Activated naive CD8-positive, alpha-beta T cell treated with anti-CD3 and anti-CD28 coated beads for 36 hours (primary cell): ENCODE measurements around the gene ATR. TPM values are rescaled to one million over a fixed set of nuclear protein-coding genes. Genes with fewer than 3 reads are reported as not detected.
A peak's percentile ranks its signal among the peaks of the same experiment; 100 is the strongest.
"Not testable (repeated sequence)": the region's sequence is repeated elsewhere in the genome, so short reads cannot be mapped to it uniquely, and the experiment has no call there.

Experiments used
- DNase-seq: peaks from one replicate; pipeline ENCODE4 v3.0.0; 2021
- H3K27ac Mint-ChIP-seq: one replicate; pipeline ENCODE4 v1.8.0; 2022; ENCODE audit warnings: mild to moderate bottlenecking, moderate library complexity, mixed read lengths
- H3K27me3 Mint-ChIP-seq: one replicate; pipeline ENCODE4 v1.8.0; 2022; ENCODE audit warnings: mild to moderate bottlenecking, mixed read lengths
- H3K36me3 Mint-ChIP-seq: one replicate; pipeline ENCODE4 v1.8.0; 2021; ENCODE audit warnings: mild to moderate bottlenecking, mixed read lengths
- H3K4me1 Mint-ChIP-seq: one replicate; pipeline ENCODE4 v1.8.0; 2021; ENCODE audit warnings: mixed read lengths
- H3K4me3 Mint-ChIP-seq: one replicate; pipeline ENCODE4 v1.8.0; 2022; ENCODE audit warnings: mild to moderate bottlenecking, moderate library complexity, mixed read lengths
- H3K9me3 Mint-ChIP-seq: one replicate; pipeline ENCODE4 v1.8.0; 2022; ENCODE audit warnings: mixed read lengths
- total RNA-seq, 2 experiments: library from RNA; stranded (reverse); gene quantifications; one replicate each; pipeline ENCODE4 v1.2.3, GENCODE V29; 2021

ATR gene
- total RNA-seq, 2 experiments from 2014 or later: 38.3 to 42.4 TPM

GRCh38 chr3:142429582-142429981 lies 149.0 kb downstream of the ATR start:
- no peak for DNase-seq
- Mint-ChIP-seq H3K4me1 (peaks cover 24% of the 10 kb centered on the region), H3K4me3 (no peak overlapping the region)

GRCh38 chr3:142424754-142425153 lies 153.8 kb downstream of the ATR start:
- Mint-ChIP-seq H3K27ac (no peak overlapping the region), H3K27me3 (no peaks in the 10 kb centered on the region), H3K9me3 (no peaks in the 10 kb centered on the region), H3K4me1 (peaks cover 8% of the 10 kb centered on the region), H3K36me3 (peaks cover 12% of the 10 kb centered on the region), H3K4me3 (no peak overlapping the region)
- DNase-seq: no peak

More at GRCh38 chr3:142429582-142429981, 149.0 kb downstream of the ATR start:
- no peaks in the 10 kb centered on the region for H3K27me3 Mint-ChIP-seq
- peak overlapping the region; percentile 11 for H3K27ac Mint-ChIP-seq
- peaks cover 27% of the 10 kb centered on the region for H3K36me3 Mint-ChIP-seq
- H3K9me3 Mint-ChIP-seq: no peaks in the 10 kb centered on the region

DNA sequence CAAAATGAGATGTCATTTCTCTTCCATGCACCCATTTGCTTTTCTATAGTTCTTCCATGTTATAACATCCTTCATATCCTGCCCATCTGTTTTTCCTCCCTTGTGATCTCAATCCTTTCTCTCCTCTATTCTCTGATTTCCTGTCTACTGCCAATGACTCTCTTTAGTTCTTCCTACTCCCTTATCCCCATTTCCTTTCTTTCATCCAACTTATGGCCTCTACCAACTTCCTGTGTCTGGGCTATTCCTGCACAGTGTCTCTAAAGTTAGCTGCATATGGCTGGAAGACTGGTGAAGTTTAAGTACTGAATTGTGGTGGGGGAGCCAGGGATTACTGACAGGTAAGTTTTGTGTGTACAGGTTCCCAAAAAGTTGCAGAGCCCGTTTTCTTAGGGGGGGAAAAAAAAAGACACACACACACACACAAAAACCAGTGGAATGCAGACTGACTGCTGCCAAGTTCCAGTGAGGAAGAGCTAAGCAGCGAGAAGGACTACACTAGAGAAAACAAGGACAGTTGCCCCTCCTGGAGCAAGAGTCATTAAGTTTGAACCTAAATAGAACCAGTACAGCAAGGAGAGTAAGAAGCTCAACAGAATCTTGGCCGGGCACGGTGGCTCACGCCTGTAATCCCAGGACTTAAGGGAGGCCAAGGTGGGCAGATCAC lies 159.5 kb downstream of the ATR start:
- H3K9me3 Mint-ChIP-seq: no peaks in the 10 kb centered on the region
- peaks cover 2% of the 10 kb centered on the region for H3K4me1 Mint-ChIP-seq
- DNase-seq: no peak
- no peak overlapping the region for H3K27ac Mint-ChIP-seq
- H3K4me3 Mint-ChIP-seq: no peak overlapping the region
- no peaks in the 10 kb centered on the region for H3K27me3 Mint-ChIP-seq
- H3K36me3 Mint-ChIP-seq: peaks cover 9% of the 10 kb centered on the region

- Mint-ChIP-seq H3K9me3 (no peaks in the 10 kb centered on the region), H3K36me3 (peaks cover 18% of the 10 kb centered on the region), H3K27me3 (no peaks in the 10 kb centered on the region), H3K4me1 (no peaks in the 10 kb centered on the region), H3K4me3 (no peak overlapping the region), H3K27ac (no peak overlapping the region)
- DNase-seq: no peak
Observed at GRCh38 chr3:142417302-142417701, 161.2 kb downstream of the ATR start.

DNA sequence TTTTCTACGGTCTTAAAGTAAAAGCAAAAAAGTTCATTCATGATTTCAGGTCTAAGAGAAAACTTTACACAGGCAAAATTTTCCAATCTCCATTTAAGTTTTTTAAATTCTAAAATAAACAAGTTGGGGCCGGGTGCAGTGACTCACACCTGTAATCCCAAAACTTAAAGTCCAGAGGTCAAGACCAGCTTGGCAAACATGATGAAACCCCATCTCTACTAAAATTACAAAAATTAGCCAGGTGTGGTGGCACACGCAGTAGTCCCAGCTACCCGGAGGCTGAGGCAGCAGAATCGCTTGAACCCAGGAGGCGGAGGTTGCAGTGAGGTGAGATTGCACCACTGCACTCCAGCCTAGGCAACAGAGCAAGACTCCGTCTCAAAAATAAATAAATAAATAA lies 178.0 kb downstream of the ATR start:
- H3K36me3 Mint-ChIP-seq: peaks cover 30% of the 10 kb centered on the region
- not testable (repeated sequence) for H3K4me1 Mint-ChIP-seq

More for the DNA sequence above, 178.0 kb downstream of the ATR start:
- not testable (repeated sequence) for H3K27me3 Mint-ChIP-seq, H3K4me3 Mint-ChIP-seq, DNase-seq, H3K9me3 Mint-ChIP-seq, H3K27ac Mint-ChIP-seq

Other genes with a start within 250 kb of the ATR start
- 10 to 100 TPM; 38.7 to 40.0 TPM for gene XRN1, start 130.7 kb downstream of the ATR start, total RNA-seq
- gene PLS1, start 17.7 kb upstream of the ATR start, total RNA-seq: 1 to 10 TPM; 6.2 to 7.0 TPM
- 1 to 10 TPM; 1.5 to 2.1 TPM for gene TRPC1, start 145.3 kb upstream of the ATR start, total RNA-seq